Skeletal muscle satellite cell (primary cell): ENCODE results near the gene ADAMTS14.
"Not testable (repeated sequence)": the region's sequence is repeated elsewhere in the genome, so short reads cannot be mapped to it uniquely, and the experiment has no call there.

Experiments
- H3K27me3 ChIP-seq: 2 replicates; pipeline ENCODE4 v1.7.0; 2013; ENCODE audit warnings: low read length; ENCODE audit not compliant: control insufficient read depth, insufficient read depth
- H3K36me3 ChIP-seq: 2 replicates; pipeline ENCODE4 v1.7.0; 2013; ENCODE audit warnings: mild to moderate bottlenecking, control low read depth, low read length; ENCODE audit not compliant: insufficient read depth
- H3K4me1 ChIP-seq: 2 replicates; pipeline ENCODE4 v1.7.0; 2013; ENCODE audit warnings: low read length; ENCODE audit not compliant: control insufficient read depth, insufficient read depth
- H3K4me2 ChIP-seq: 2 replicates; pipeline ENCODE4 v1.7.0; 2013; ENCODE audit warnings: mild to moderate bottlenecking, low read length
- H3K4me3 ChIP-seq: 2 replicates; pipeline ENCODE4 v1.7.0; 2013; ENCODE audit warnings: low read length
- H3K9ac ChIP-seq: 2 replicates; pipeline ENCODE4 v1.7.0; 2013; ENCODE audit warnings: mild to moderate bottlenecking, low read depth, low read length, moderate library complexity
- H3K9me3 ChIP-seq: replicated peaks from 2 replicates; pipeline ENCODE4 v1.7.0; 2013; ENCODE audit warnings: mild to moderate bottlenecking, control low read depth, low read length

ADAMTS14 gene

DNA sequence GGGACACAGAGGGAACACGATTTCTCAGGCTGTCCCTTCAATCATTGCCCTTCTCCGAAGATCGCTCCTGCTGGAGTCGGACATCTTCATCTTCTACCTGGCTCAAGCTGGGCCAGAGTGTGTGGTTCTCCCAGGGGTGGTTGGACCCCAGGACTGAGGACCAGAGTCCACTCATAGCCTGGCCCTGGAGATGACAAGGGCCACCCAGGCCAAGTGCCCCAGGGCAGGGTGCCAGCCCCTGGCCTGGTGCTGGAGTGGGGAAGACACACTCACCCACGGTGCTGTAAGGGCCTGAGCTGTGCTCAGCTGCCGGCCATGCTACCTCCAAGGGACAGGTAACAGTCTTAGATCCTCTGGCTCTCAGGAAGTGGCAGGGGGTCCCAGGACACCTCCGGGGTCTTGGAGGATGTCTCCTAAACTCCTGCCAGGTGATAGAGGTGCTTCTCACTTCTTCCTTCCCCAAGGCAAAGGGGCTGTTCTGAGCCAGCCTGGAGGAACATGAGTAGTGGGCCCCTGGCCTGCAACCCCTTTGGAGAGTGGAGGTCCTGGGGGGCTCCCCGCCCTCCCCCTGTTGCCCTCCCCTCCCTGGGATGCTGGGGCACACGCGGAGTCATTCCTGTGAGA lies 89.5 kb downstream of the ADAMTS14 start:
- Histone ChIP-seq H3K9me3 (no peaks in the 10 kb centered on the region), H3K4me2 (no peak overlapping the region), H3K4me1 (peaks cover 3% of the 10 kb centered on the region), H3K27me3 (peaks cover 3% of the 10 kb centered on the region), H3K36me3 (no peaks in the 10 kb centered on the region), H3K9ac (no peak overlapping the region), H3K4me3 (no peak overlapping the region)

DNA sequence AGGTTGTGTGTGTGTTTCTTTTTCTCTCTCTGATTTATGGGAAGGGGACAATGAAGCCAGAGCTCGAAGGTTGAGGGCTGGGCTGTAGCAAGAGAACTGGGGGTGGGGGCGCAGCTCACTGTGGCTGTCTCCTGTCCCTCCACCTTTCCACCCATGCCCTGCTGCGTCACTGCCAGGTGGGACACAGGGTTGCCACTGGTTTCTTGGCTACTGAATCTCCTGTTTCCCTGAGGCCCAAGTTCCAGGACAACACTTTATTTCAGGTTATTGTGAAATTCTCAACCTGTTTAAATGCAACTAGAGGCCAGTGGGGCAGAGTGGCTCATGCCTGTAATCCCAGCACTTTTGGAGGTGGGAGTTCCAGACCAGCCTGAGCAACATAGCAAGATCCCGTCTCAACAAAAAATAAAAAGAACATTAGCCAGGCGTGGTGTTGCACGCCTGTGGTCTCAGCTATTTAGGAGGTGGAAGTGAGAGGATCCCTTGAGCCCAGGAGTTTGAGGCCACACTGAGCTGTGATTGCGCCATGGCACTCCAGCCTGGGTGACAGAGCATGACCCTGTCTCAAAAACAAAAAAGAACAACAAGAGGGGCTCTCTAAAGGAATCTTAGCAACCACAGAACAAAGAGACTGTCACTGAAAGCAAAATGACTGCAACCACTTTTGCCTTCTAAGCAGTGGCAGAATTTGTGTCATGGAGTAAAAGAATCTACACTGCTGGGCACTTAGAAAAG lies 90.3 kb downstream of the ADAMTS14 start:
- H3K9ac ChIP-seq = no peak overlapping the region
- H3K9me3 ChIP-seq = no peaks in the 10 kb centered on the region
- H3K36me3 ChIP-seq = no peaks in the 10 kb centered on the region
- no peaks in the 10 kb centered on the region for H3K4me1 ChIP-seq
- no peak overlapping the region for H3K4me3 ChIP-seq
- no peak overlapping the region for H3K4me2 ChIP-seq
- H3K27me3 ChIP-seq = peaks cover 1% of the 10 kb centered on the region

DNA sequence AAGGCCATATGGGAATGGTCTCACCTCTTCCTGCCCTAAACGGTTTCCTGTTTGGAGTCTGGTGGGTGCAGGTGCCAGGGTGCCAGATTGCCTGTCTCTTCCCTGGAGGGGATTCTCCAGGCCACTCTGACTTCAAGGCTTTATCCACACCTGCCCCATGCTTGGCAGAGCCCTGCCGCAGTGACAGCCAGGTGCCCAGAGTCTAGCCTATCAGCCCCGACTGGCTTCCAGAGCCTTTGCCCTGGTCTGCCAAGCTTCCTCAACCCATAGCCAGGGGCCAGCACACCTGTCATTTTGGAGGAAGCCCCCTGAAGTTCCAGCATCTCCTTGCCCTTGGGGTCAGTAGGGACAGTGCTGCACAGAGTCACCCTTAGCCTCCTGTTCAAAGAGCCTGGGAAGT lies 91.3 kb downstream of the ADAMTS14 start:
- Histone ChIP-seq H3K36me3 (no peaks in the 10 kb centered on the region), H3K4me3 (no peak overlapping the region), H3K9me3 (no peaks in the 10 kb centered on the region), H3K9ac (no peak overlapping the region), H3K4me1 (no peaks in the 10 kb centered on the region), H3K27me3 (peaks cover 4% of the 10 kb centered on the region), H3K4me2 (no peak overlapping the region)

GRCh38 chr10:70765794-70766594 lies 93.7 kb downstream of the ADAMTS14 start:
- Histone ChIP-seq H3K36me3 (no peaks in the 10 kb centered on the region), H3K9ac (no peak overlapping the region), H3K4me3 (no peak overlapping the region), H3K4me2 (no peak overlapping the region), H3K4me1 (no peaks in the 10 kb centered on the region), H3K27me3 (peaks cover 18% of the 10 kb centered on the region), H3K9me3 (no peaks in the 10 kb centered on the region)

DNA sequence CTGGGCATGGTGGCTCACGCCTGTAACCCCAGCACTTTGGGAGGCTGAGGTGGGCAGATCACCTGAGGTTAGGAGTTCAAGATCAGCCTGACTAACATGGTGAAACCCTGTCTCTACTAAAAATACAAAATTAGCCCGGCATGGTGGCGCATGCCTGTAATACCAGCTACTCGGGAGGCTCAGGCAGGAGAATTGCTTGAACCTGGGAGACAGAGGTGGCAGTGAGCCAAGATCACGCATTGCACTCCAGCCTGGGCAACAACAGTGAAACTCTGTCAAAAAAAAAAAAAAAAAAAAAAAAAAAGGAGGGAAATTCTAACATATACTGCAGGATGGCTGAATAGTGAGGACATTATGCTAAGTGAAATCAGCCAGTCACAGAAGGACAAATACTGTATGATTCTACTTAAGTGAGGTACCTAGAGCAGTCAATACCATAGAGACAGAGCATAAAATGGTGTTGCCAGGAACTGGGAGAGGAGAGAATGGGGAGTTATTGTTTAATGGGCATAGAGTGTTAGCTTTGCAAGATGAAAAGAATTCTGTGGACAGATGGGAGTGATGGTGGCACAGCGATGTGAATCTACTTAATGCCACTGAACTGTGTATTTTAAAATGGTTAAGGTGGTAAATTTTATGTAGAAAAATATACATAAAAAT lies 95.8 kb downstream of the ADAMTS14 start:
- not testable (repeated sequence) for H3K4me2 ChIP-seq, H3K4me1 ChIP-seq, H3K4me3 ChIP-seq, H3K36me3 ChIP-seq, H3K9ac ChIP-seq, H3K9me3 ChIP-seq
- peaks cover 31% of the 10 kb centered on the region for H3K27me3 ChIP-seq

DNA sequence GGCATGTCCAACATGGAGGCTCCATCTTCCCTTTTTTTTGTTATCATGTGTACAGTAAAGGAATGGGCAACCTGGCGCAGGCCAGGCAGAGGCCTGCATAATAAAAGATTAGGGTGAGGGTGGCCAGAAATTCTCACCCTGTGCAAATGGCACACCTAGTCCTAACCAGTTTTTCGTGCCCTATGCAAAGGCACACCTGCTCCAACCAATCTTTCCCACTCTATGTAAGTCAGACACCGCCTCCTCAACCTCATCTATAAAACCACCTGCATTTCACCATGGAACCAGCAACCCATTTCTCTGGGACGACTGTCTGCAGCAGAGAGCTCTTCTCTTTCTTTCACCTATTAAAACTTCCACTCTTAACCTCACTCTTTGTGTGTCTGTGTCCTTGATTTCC lies 96.8 kb downstream of the ADAMTS14 start:
- no peak overlapping the region for H3K9ac ChIP-seq
- peaks cover 31% of the 10 kb centered on the region for H3K27me3 ChIP-seq
- no peaks in the 10 kb centered on the region for H3K9me3 ChIP-seq
- H3K4me2 ChIP-seq = no peak overlapping the region
- no peaks in the 10 kb centered on the region for H3K36me3 ChIP-seq
- no peaks in the 10 kb centered on the region for H3K4me1 ChIP-seq
- H3K4me3 ChIP-seq = no peak overlapping the region

- Histone ChIP-seq H3K4me2 (no peak overlapping the region), H3K9me3 (no peaks in the 10 kb centered on the region), H3K27me3 (peaks cover 31% of the 10 kb centered on the region), H3K4me1 (no peaks in the 10 kb centered on the region), H3K9ac (no peak overlapping the region), H3K36me3 (no peaks in the 10 kb centered on the region), H3K4me3 (no peak overlapping the region)
These were observed 97.7 kb downstream of the ADAMTS14 start for GRCh38 chr10:70770001-70770400.

DNA sequence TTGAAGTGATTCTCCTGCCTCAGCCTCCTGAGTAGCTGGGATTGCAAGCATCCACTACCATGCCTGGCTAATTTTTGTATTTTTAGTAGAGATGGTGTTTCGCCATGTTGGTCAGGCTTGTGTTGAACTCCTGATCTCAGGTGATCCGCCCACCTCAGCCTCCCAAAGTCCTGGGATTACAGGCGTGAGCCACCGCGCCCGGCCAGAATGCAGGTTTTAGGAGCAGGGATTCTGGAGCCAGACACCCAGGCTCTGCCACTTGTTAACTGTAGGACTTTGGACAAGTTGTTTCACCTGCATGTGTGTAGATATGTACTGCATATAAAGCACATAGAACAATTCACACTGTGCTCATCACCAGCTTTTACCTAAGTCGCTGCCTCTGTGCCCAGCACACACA lies 98.2 kb downstream of the ADAMTS14 start:
- not testable (repeated sequence) for H3K36me3 ChIP-seq, H3K9ac ChIP-seq, H3K4me1 ChIP-seq, H3K4me2 ChIP-seq, H3K4me3 ChIP-seq, H3K9me3 ChIP-seq
- H3K27me3 ChIP-seq = peaks cover 31% of the 10 kb centered on the region

- no peaks in the 10 kb centered on the region for H3K4me1 ChIP-seq
- no peak overlapping the region for H3K9ac ChIP-seq
- no peaks in the 10 kb centered on the region for H3K36me3 ChIP-seq
- H3K4me2 ChIP-seq = no peak overlapping the region
- H3K4me3 ChIP-seq = no peak overlapping the region
- H3K9me3 ChIP-seq = no peaks in the 10 kb centered on the region
- peaks cover 31% of the 10 kb centered on the region for H3K27me3 ChIP-seq
These were observed 99.2 kb downstream of the ADAMTS14 start for GRCh38 chr10:70771311-70772194.

DNA sequence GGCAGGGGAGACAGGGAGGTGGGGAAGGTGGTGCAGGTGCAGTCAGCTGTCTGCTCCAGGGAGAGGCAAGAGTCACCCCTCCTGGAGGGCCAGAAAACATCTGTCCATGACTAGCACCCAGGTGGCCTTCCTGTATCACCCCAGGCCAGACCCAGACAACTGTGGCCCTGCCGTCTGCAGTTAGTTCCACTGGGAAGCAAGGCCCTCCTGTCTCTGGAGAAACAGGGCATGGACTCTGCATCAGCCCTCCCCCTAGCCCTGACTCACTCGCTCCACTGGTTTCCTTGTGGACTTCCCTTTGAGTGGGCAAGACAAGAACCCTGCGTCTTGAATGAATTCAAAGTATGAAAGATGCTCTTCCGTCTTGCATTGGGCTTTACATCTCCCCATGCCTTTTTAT lies 100.3 kb downstream of the ADAMTS14 start:
- Histone ChIP-seq H3K36me3 (no peaks in the 10 kb centered on the region), H3K4me3 (no peak overlapping the region), H3K4me2 (no peak overlapping the region), H3K9ac (no peak overlapping the region), H3K27me3 (peaks cover 34% of the 10 kb centered on the region), H3K4me1 (no peaks in the 10 kb centered on the region), H3K9me3 (no peaks in the 10 kb centered on the region)
